ENCODE measurements around the gene KRTAP2-2. TPM values are rescaled to one million over a fixed set of nuclear protein-coding genes. Genes with fewer than 3 reads are reported as not detected.
"Not testable (repeated sequence)": the region's sequence is repeated elsewhere in the genome, so short reads cannot be mapped to it uniquely, and the experiment has no call there.

KRTAP2-2 gene
- polyA plus RNA-seq, 2 of the 4 experiments (the other 2 are of a cell fraction), result not detected

DNA sequence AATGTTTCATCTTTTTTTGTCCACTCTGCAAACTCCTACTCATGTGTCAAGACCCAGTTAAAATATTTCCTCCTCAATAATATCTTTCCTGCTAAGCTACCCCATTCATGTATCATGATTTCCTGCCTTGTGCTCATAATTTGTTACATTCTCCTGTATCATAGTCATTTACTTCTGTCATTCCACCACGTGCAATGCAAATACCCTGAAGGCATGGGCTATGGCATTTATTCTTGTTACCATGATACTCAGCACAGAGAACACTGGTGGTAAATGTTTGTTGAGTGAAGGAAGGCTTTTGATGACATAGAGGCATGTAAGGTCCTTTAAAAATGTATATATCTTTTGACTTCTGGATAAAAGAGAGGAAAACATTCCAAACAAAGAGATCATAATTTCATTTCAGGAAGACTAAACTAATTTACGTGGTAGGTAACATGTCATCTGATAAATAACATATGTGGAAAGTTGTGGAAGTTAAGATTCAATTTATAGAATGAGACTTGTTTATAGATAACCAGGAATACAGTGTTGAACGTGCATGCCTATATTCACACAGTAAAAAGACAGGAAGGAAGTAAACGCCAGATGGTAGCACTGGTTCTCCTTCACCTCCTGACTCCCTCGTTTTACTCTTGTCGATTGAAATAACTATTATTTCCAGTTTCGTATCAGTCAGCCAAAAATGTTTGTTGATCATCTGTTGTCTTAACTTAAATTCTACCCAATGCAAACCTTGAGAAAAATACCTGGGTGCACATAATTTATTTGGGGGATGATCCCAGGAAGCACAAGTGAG is 44.9 kb upstream of the KRTAP2-2 start:
- CTCF ChIA-PET; POLR2A ChIA-PET; H3K4me3 ChIP-seq; H3K9me3 ChIP-seq; H3K27ac ChIP-seq; TF ChIP-seq FOSL2 (IDR thresholded peaks at IDR 0.05): not testable (repeated sequence)
- peak; percentile 84 for FAIRE-seq
- 68% methylated on average over 7 of the region's 7 CpGs for WGBS (ENCODE audit: missing lambda C conversion rate)
- peaks cover 30% of the 10 kb centered on the region; the same call in 2 of the 3 replicates for H3K4me1 ChIP-seq
- TF ChIP-seq FOSL2 (CRISPR knock-in tag; IDR thresholded peaks at IDR 0.05), result peak; percentile 72
- TF ChIP-seq, protein P1, sequence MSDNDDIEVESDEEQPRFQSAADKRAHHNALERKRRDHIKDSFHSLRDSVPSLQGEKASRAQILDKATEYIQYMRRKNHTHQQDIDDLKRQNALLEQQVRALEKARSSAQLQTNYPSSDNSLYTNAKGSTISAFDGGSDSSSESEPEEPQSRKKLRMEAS (IDR thresholded peaks at IDR 0.05), result peak; percentile 66
- TF ChIP-seq MAFK (IDR thresholded peaks at IDR 0.05; ENCODE audit: partially characterized antibody), result peak; percentile 48
- peak; percentile 47; the same call in 1 of the 2 replicates for TF ChIP-seq JUNB (IDR thresholded peaks at IDR 0.05)
- 0 out of 2 replicates have a peak, but pooled peaks have one; percentile 35 for TF ChIP-seq GATA3 (IDR thresholded peaks at IDR 0.05; ENCODE audit: borderline replicate concordance)
- ATAC-seq, result peak; percentile 54 to 74
- DNase-seq (ENCODE audit: low read depth in 1 of 2, low spot score in 1 of 2), result peak in 1 of 2 experiments; percentile 70
- H3K4me2 ChIP-seq, result peak overlapping the region; percentile 14; the same call in 1 of the 3 replicates

GRCh38 chr17:41098481-41098880 is 43.5 kb upstream of the KRTAP2-2 start:
- no peak for DNase-seq (ENCODE audit: low read depth in 1 of 2, low spot score in 1 of 2)
- FAIRE-seq, result peak; percentile 23
- TF ChIP-seq CBX8 (IDR thresholded peaks at IDR 0.05) (no peak), ZSCAN20 (CRISPR knock-in tag; IDR thresholded peaks at IDR 0.05) (no peak), HEYL (CRISPR knock-in tag; IDR thresholded peaks at IDR 0.05) (no peak), MAZ (IDR thresholded peaks at IDR 0.05; ENCODE audit: borderline replicate concordance, low read depth, low read length) (no peak), RCOR1 (IDR thresholded peaks at IDR 0.05; ENCODE audit: low read depth, low read length) (no peak), RAD21 (conservative IDR thresholded peaks at IDR 0.05 in 1 of 2, IDR thresholded peaks at IDR 0.05 in 1 of 2) (no peak), CBX2 (IDR thresholded peaks at IDR 0.05; ENCODE audit: borderline replicate concordance, low read depth) (no peak), ZFP36 (IDR thresholded peaks at IDR 0.05; ENCODE audit: borderline replicate concordance, partially characterized antibody) (no peak), KDM1A (IDR thresholded peaks at IDR 0.05; ENCODE audit: low read depth) (no peak), FOSL2 (IDR thresholded peaks at IDR 0.05) (no peak), FOSL2 (CRISPR knock-in tag; IDR thresholded peaks at IDR 0.05) (no peak), FOXS1 (CRISPR knock-in tag; IDR thresholded peaks at IDR 0.05) (no peak)
- TF ChIP-seq, protein P2, sequence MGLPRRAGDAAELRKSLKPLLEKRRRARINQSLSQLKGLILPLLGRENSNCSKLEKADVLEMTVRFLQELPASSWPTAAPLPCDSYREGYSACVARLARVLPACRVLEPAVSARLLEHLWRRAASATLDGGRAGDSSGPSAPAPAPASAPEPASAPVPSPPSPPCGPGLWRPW (IDR thresholded peaks at IDR 0.05), result no peak
- TF ChIP-seq, protein P3, sequence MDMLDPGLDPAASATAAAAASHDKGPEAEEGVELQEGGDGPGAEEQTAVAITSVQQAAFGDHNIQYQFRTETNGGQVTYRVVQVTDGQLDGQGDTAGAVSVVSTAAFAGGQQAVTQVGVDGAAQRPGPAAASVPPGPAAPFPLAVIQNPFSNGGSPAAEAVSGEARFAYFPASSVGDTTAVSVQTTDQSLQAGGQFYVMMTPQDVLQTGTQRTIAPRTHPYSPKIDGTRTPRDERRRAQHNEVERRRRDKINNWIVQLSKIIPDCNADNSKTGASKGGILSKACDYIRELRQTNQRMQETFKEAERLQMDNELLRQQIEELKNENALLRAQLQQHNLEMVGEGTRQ (IDR thresholded peaks at IDR 0.05), result no peak
- TF ChIP-seq, protein P4, sequence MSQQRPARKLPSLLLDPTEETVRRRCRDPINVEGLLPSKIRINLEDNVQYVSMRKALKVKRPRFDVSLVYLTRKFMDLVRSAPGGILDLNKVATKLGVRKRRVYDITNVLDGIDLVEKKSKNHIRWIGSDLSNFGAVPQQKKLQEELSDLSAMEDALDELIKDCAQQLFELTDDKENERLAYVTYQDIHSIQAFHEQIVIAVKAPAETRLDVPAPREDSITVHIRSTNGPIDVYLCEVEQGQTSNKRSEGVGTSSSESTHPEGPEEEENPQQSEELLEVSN (IDR thresholded peaks at IDR 0.05; ENCODE audit: borderline replicate concordance, low read depth), result no peak
- TF ChIP-seq, protein P1 (IDR thresholded peaks at IDR 0.05), result no peak
- peak overlapping the region in 1 of 2 experiments; percentile 25; a peak in 2 of 6 replicates for H3K27ac ChIP-seq
- no peak for ATAC-seq
- ChIA-PET POLR2A (no interaction called here), CTCF (no interaction called here)
- H3K4me2 ChIP-seq, result peak overlapping the region; percentile 11; the same call in 2 of the 3 replicates
- no peak overlapping the region for H3K4me3 ChIP-seq
- no peaks in the 10 kb centered on the region for H3K9me3 ChIP-seq
- WGBS (ENCODE audit: missing lambda C conversion rate), result 52% methylated on average over 6 of the region's 6 CpGs
- peaks cover 24% of the 10 kb centered on the region; the same call in 2 of the 3 replicates for H3K4me1 ChIP-seq

GRCh38 chr17:41098042-41098441 is 43.0 kb upstream of the KRTAP2-2 start, which contains the start of gene KRTAP4-8:
Gene KRTAP4-8 (minus strand): TSS chr17:41098142. CDS start chr17:41098084, 58 bp downstream.
- FAIRE-seq (no peak), ATAC-seq (no peak), DNase-seq (ENCODE audit: low read depth in 1 of 2, low spot score in 1 of 2) (no peak)
- peak within 1 kb of the TSS; percentile 11; the same call in 2 of the 3 replicates for H3K4me2 ChIP-seq
- no peaks in the 10 kb centered on the region for H3K9me3 ChIP-seq
- POLR2A ChIA-PET, result no interaction called here
- 37% methylated on average over 4 of the region's 4 CpGs for WGBS (ENCODE audit: missing lambda C conversion rate)
- H3K4me3 ChIP-seq, result no peak within 1 kb of the TSS
- peak within 1 kb of the TSS in 1 of 2 experiments; percentile 25; a peak in 2 of 6 replicates for H3K27ac ChIP-seq
- peaks cover 24% of the 10 kb centered on the region; the same call in 2 of the 3 replicates for H3K4me1 ChIP-seq
- CTCF ChIA-PET, result no interaction called here
- no peak for TF ChIP-seq SREBF2 (IDR thresholded peaks at IDR 0.05)
- TF ChIP-seq FOSL2 (IDR thresholded peaks at IDR 0.05), result no peak
- no peak for TF ChIP-seq FOSL2 (CRISPR knock-in tag; IDR thresholded peaks at IDR 0.05)
- TF ChIP-seq HEYL (CRISPR knock-in tag; IDR thresholded peaks at IDR 0.05), result no peak
- TF ChIP-seq HOXB5 (CRISPR knock-in tag; IDR thresholded peaks at IDR 0.05), result no peak
- TF ChIP-seq NFE2L2 (conservative IDR thresholded peaks at IDR 0.05; ENCODE audit: low read length), result no peak
- TF ChIP-seq MAFK (IDR thresholded peaks at IDR 0.05; ENCODE audit: partially characterized antibody), result no peak
- TF ChIP-seq, protein P5, sequence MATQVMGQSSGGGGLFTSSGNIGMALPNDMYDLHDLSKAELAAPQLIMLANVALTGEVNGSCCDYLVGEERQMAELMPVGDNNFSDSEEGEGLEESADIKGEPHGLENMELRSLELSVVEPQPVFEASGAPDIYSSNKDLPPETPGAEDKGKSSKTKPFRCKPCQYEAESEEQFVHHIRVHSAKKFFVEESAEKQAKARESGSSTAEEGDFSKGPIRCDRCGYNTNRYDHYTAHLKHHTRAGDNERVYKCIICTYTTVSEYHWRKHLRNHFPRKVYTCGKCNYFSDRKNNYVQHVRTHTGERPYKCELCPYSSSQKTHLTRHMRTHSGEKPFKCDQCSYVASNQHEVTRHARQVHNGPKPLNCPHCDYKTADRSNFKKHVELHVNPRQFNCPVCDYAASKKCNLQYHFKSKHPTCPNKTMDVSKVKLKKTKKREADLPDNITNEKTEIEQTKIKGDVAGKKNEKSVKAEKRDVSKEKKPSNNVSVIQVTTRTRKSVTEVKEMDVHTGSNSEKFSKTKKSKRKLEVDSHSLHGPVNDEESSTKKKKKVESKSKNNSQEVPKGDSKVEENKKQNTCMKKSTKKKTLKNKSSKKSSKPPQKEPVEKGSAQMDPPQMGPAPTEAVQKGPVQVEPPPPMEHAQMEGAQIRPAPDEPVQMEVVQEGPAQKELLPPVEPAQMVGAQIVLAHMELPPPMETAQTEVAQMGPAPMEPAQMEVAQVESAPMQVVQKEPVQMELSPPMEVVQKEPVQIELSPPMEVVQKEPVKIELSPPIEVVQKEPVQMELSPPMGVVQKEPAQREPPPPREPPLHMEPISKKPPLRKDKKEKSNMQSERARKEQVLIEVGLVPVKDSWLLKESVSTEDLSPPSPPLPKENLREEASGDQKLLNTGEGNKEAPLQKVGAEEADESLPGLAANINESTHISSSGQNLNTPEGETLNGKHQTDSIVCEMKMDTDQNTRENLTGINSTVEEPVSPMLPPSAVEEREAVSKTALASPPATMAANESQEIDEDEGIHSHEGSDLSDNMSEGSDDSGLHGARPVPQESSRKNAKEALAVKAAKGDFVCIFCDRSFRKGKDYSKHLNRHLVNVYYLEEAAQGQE (IDR thresholded peaks at IDR 0.05), result no peak
- TF ChIP-seq GATA3 (IDR thresholded peaks at IDR 0.05; ENCODE audit: borderline replicate concordance), result no peak
- no peak for TF ChIP-seq CBX8 (IDR thresholded peaks at IDR 0.05)
- no peak for TF ChIP-seq MAZ (IDR thresholded peaks at IDR 0.05; ENCODE audit: borderline replicate concordance, low read depth, low read length)
- no peak for TF ChIP-seq ZSCAN20 (CRISPR knock-in tag; IDR thresholded peaks at IDR 0.05)
- TF ChIP-seq KDM5A (IDR thresholded peaks at IDR 0.05), result no peak
- no peak for TF ChIP-seq ZNF302 (CRISPR knock-in tag; IDR thresholded peaks at IDR 0.05)
- TF ChIP-seq EHF (CRISPR knock-in tag; IDR thresholded peaks at IDR 0.05), result no peak
- no peak for TF ChIP-seq RCOR1 (IDR thresholded peaks at IDR 0.05; ENCODE audit: low read depth, low read length)
- TF ChIP-seq JUNB (IDR thresholded peaks at IDR 0.05), result no peak
- no peak for TF ChIP-seq KDM1A (IDR thresholded peaks at IDR 0.05; ENCODE audit: low read depth)
